ENCODE data around the gene PELO. TPM values are rescaled to one million over a fixed set of nuclear protein-coding genes. Genes with fewer than 3 reads are reported as not detected.
"Not testable (repeated sequence)": the region's sequence is repeated elsewhere in the genome, so short reads cannot be mapped to it uniquely, and the experiment has no call there.

The PELO gene
- total RNA-seq (2014; rRNA removed; shearing (Covaris generic)) = 24.4 and 25.7 TPM in 2 replicates

- peak; percentile 73 for DNase-seq (ENCODE audit: low spot score)
Measured at GRCh38 chr5:52787600-52788504, at the start of gene PELO, which contains the start of gene ITGA1. PELO (plus strand) TSS chr5:52787916; CDS start chr5:52800395, 12,479 bp downstream. ITGA1 (plus strand) TSS chr5:52787916; CDS start chr5:52788354, 438 bp downstream.

- DNase-seq (ENCODE audit: low spot score) = no peak
Measured at GRCh38 chr5:52738095-52738506, 49.6 kb upstream of the PELO start.

- DNase-seq (ENCODE audit: low spot score) = no peak
Measured at GRCh38 chr5:52740007-52740406, 47.7 kb upstream of the PELO start.

GRCh38 chr5:52743012-52743411 lies 44.7 kb upstream of the PELO start:
- DNase-seq (ENCODE audit: low spot score) = no peak

GRCh38 chr5:52743529-52743928 lies 44.2 kb upstream of the PELO start:
- DNase-seq (ENCODE audit: low spot score) = no peak

GRCh38 chr5:52743970-52744369 lies 43.7 kb upstream of the PELO start:
- no peak for DNase-seq (ENCODE audit: low spot score)

- not testable (repeated sequence) for DNase-seq (ENCODE audit: low spot score)
Measured at GRCh38 chr5:52744867-52745458, 42.8 kb upstream of the PELO start.

GRCh38 chr5:52746539-52746938 lies 41.2 kb upstream of the PELO start:
- no peak for DNase-seq (ENCODE audit: low spot score)

- DNase-seq (ENCODE audit: low spot score) = no peak
Measured at GRCh38 chr5:52748590-52748989, 39.1 kb upstream of the PELO start.

- no peak for DNase-seq (ENCODE audit: low spot score)
Measured at GRCh38 chr5:52749666-52750065, 38.0 kb upstream of the PELO start.

GRCh38 chr5:52751137-52751536 lies 36.6 kb upstream of the PELO start:
- DNase-seq (ENCODE audit: low spot score) = no peak

GRCh38 chr5:52754051-52754450 lies 33.7 kb upstream of the PELO start:
- no peak for DNase-seq (ENCODE audit: low spot score)

GRCh38 chr5:52757527-52757926 lies 30.2 kb upstream of the PELO start:
- DNase-seq (ENCODE audit: low spot score) = no peak

GRCh38 chr5:52758014-52758413 lies 29.7 kb upstream of the PELO start:
- DNase-seq (ENCODE audit: low spot score) = no peak

- no peak for DNase-seq (ENCODE audit: low spot score)
Measured at GRCh38 chr5:52759331-52759730, 28.4 kb upstream of the PELO start.

GRCh38 chr5:52760695-52761366 lies 26.9 kb upstream of the PELO start:
- no peak for DNase-seq (ENCODE audit: low spot score)

GRCh38 chr5:52767217-52767743 lies 20.4 kb upstream of the PELO start:
- no peak for DNase-seq (ENCODE audit: low spot score)

GRCh38 chr5:52767766-52768480 lies 19.8 kb upstream of the PELO start:
- no peak for DNase-seq (ENCODE audit: low spot score)

- DNase-seq (ENCODE audit: low spot score) = no peak
Measured at GRCh38 chr5:52769061-52769460, 18.7 kb upstream of the PELO start.

- DNase-seq (ENCODE audit: low spot score) = no peak
Measured at GRCh38 chr5:52770287-52770939, 17.3 kb upstream of the PELO start.

Measured in H4 (cell line).